OCI-LY1 (cell line): ENCODE data around the gene NEGR1.

ENCODE experiments used
- H2AFZ ChIP-seq: fragments of 200-600 bp; sonication (generic), shearing (Covaris generic); 2 replicates; pipeline ENCODE4 v1.6.0; 2014; ENCODE audit warnings: antibody characterized with exemption, mild to moderate bottlenecking, low read length
- H3F3A ChIP-seq: fragments of 200-600 bp; sonication (generic), shearing (Covaris generic); 2 replicates; pipeline ENCODE4 v1.6.0; 2014; ENCODE audit warnings: mild to moderate bottlenecking, antibody characterized with exemption, low read length, moderate library complexity; ENCODE audit not compliant: insufficient read depth
- H3K27ac ChIP-seq: fragments of 200-600 bp; sonication (generic); 2 replicates; pipeline ENCODE4 v1.5.1; 2014; ENCODE audit warnings: low read length, mixed run types, mild to moderate bottlenecking, low read depth; ENCODE audit not compliant: poor library complexity, severe bottlenecking
- H3K27me3 ChIP-seq: fragments of 200-600 bp; sonication (generic); 2 replicates; pipeline ENCODE4 v1.6.0; 2014; ENCODE audit warnings: antibody characterized with exemption, mild to moderate bottlenecking, low read length, moderate library complexity; ENCODE audit not compliant: insufficient read depth
- H3K36me3 ChIP-seq: fragments of 200-600 bp; sonication (generic); 2 replicates; pipeline ENCODE4 v1.6.1; 2014; ENCODE audit warnings: mild to moderate bottlenecking, antibody characterized with exemption, low read length, moderate library complexity, mixed read lengths; ENCODE audit not compliant: insufficient read depth
- H3K4me1 ChIP-seq: fragments of 200-600 bp; sonication (generic); 2 replicates; pipeline ENCODE4 v1.5.1; 2014; ENCODE audit warnings: mild to moderate bottlenecking, low read length, moderate library complexity; ENCODE audit not compliant: insufficient read depth, severe bottlenecking
- H3K4me2 ChIP-seq: fragments of 200-600 bp; sonication (generic), shearing (Covaris generic); 2 replicates; pipeline ENCODE4 v1.6.1; 2014; ENCODE audit warnings: low read length
- H3K4me3 ChIP-seq: fragments of 200-600 bp; sonication (generic); 2 replicates; pipeline ENCODE4 v1.5.1; 2014; ENCODE audit warnings: low read length, low read depth, mild to moderate bottlenecking, mixed read lengths; ENCODE audit not compliant: poor library complexity, severe bottlenecking
- H3K79me2 ChIP-seq: fragments of 200-600 bp; shearing (Covaris generic); 2 replicates; pipeline ENCODE4 v1.6.1; 2016; ENCODE audit warnings: mixed run types, low read length, mixed read lengths; ENCODE audit not compliant: insufficient read depth
- H3K9ac ChIP-seq: fragments of 200-600 bp; sonication (generic), shearing (Covaris generic); 2 replicates; pipeline ENCODE4 v1.6.1; 2014; ENCODE audit warnings: mild to moderate bottlenecking, low read length, mixed read lengths
- H3K9me2 ChIP-seq: fragments of 200-600 bp; sonication (generic), shearing (Covaris generic); 2 replicates; pipeline ENCODE4 v1.6.1; 2014; ENCODE audit warnings: low read depth, mild to moderate bottlenecking, low read length, mixed read lengths
- H3K9me3 ChIP-seq: fragments of 200-600 bp; shearing (Covaris generic); 2 replicates; pipeline ENCODE4 v1.6.1; 2014; ENCODE audit warnings: low read length, mixed read lengths
- H4K20me1 ChIP-seq: fragments of 200-600 bp; sonication (generic), shearing (Covaris generic); 2 replicates; pipeline ENCODE4 v1.6.0; 2016; ENCODE audit warnings: mild to moderate bottlenecking, low read length; ENCODE audit not compliant: insufficient read depth
- CTCF ChIP-seq: fragments of 200-600 bp; sonication (generic), shearing (Covaris generic); IDR thresholded peaks from 2 replicates; pipeline ENCODE4 v1.5.1; 2017; ENCODE audit warnings: mild to moderate bottlenecking, antibody characterized with exemption, low read length, moderate library complexity, mixed read lengths
- EZH2 ChIP-seq: fragments of 200-600 bp; sonication (generic), shearing (Covaris generic); IDR thresholded peaks from 2 replicates; pipeline ENCODE4 v1.8.0; 2017; ENCODE audit warnings: borderline replicate concordance, mixed run types, mild to moderate bottlenecking, antibody characterized with exemption, low read length, moderate library complexity, mixed read lengths

Gene NEGR1

GRCh38 chr1:71586030-71586429 is 696.3 kb downstream of the NEGR1 start:
- no peak overlapping the region for H2AFZ ChIP-seq
- H3K27me3 ChIP-seq = no peaks in the 10 kb centered on the region
- H3K4me3 ChIP-seq = no peak overlapping the region
- TF ChIP-seq CTCF = no peak
- TF ChIP-seq EZH2 = no peak
- no peaks in the 10 kb centered on the region for H4K20me1 ChIP-seq
- H3K4me2 ChIP-seq = no peak overlapping the region
- no peaks in the 10 kb centered on the region for H3K79me2 ChIP-seq
- H3K9me3 ChIP-seq = no peaks in the 10 kb centered on the region
- no peaks in the 10 kb centered on the region for H3K36me3 ChIP-seq
- H3K4me1 ChIP-seq = no peaks in the 10 kb centered on the region
- no peak overlapping the region for H3K27ac ChIP-seq
- H3F3A ChIP-seq = no peaks in the 10 kb centered on the region
- no peak overlapping the region for H3K9ac ChIP-seq
- no peaks in the 10 kb centered on the region for H3K9me2 ChIP-seq

- TF ChIP-seq CTCF = no peak
- TF ChIP-seq EZH2 = no peak
- H3K9me3 ChIP-seq = no peaks in the 10 kb centered on the region
Observed at GRCh38 chr1:71583756-71584155, 698.6 kb downstream of the NEGR1 start.

GRCh38 chr1:71582673-71583072 is 699.7 kb downstream of the NEGR1 start:
- H3K4me3 ChIP-seq = no peak overlapping the region
- H3K79me2 ChIP-seq = no peaks in the 10 kb centered on the region
- no peaks in the 10 kb centered on the region for H3K27me3 ChIP-seq
- H2AFZ ChIP-seq = no peak overlapping the region
- H3K4me2 ChIP-seq = no peak overlapping the region
- H3F3A ChIP-seq = no peaks in the 10 kb centered on the region
- no peaks in the 10 kb centered on the region for H3K9me2 ChIP-seq
- H3K27ac ChIP-seq = no peak overlapping the region
- no peaks in the 10 kb centered on the region for H3K9me3 ChIP-seq
- TF ChIP-seq EZH2 (no peak), CTCF (no peak)
- no peaks in the 10 kb centered on the region for H3K36me3 ChIP-seq
- no peaks in the 10 kb centered on the region for H4K20me1 ChIP-seq
- no peak overlapping the region for H3K9ac ChIP-seq
- H3K4me1 ChIP-seq = no peaks in the 10 kb centered on the region

More at GRCh38 chr1:71583756-71584155, 698.6 kb downstream of the NEGR1 start:
- Histone ChIP-seq H3F3A (no peaks in the 10 kb centered on the region), H3K27ac (no peak overlapping the region), H3K79me2 (no peaks in the 10 kb centered on the region), H3K4me1 (no peaks in the 10 kb centered on the region), H4K20me1 (no peaks in the 10 kb centered on the region), H3K36me3 (no peaks in the 10 kb centered on the region), H3K9me2 (no peaks in the 10 kb centered on the region), H2AFZ (no peak overlapping the region), H3K4me3 (no peak overlapping the region), H3K27me3 (no peaks in the 10 kb centered on the region), H3K4me2 (no peak overlapping the region), H3K9ac (no peak overlapping the region)
